GM21786 (cell line): Measurements from ENCODE around the gene CCDC40.

ENCODE experiments used
- ATAC-seq: cut with Tn5 transposase; IDR thresholded peaks from one replicate; pipeline ENCODE4 v1.9.1; 2021; ENCODE audit not compliant: unreplicated experiment

Gene CCDC40

GRCh38 chr17:80112471-80113032 lies 76.1 kb downstream of the CCDC40 start:
- ATAC-seq = no peak

GRCh38 chr17:80113033-80113484 lies 76.6 kb downstream of the CCDC40 start:
- ATAC-seq = no peak

DNA sequence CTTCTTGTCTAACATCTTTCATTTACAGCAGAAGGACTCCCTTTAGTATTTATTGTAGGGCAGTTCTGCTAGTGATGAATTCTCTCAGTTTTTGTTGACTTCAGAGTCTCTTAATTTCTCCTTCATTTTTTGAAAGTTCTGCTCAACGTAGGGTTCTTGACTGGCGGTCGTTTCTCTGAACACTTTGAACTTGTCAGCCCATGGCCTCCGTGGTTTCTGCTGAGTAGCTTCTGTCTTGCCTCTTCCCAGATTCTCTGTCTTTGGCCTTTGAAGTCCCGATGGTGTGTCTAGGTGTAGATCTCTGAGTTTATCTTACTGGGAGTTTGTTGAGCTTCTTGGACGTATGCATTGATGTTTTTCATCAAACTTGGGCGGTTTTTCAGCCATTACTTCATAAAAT lies 78.3 kb downstream of the CCDC40 start:
- ATAC-seq = no peak

- ATAC-seq = no peak
These were observed 78.7 kb downstream of the CCDC40 start for GRCh38 chr17:80115159-80115558.

DNA sequence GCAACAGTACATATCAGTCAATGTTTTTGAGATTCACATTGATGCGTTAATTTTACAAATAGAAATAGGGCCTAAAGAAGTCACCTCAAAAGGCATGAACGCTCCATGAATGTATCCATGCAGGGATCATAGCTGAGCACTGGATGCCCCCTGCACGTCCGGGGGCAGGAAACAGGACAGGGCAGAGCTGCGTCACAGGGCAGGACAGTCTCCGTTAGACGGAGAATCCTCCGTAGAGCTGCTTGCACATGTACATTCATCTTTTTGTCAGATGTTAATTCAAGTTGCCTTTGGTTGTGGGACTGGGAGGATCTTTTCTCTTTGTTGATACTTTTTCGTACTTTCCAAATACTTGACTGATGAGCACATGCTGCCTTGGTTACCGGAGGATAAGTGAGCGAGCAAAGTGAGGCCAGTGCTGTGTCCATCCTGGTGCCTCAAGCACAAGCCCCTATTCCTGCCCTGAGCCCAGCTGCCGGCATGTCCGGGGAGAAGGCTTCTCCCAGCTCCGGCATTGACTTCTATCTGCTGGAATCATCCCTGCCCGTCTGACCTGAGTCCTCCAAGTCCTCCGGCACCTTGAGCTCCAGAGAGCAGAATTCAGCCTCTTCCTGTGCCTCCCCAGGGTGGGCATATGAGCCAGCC lies 80.0 kb downstream of the CCDC40 start:
- no peak for ATAC-seq

DNA sequence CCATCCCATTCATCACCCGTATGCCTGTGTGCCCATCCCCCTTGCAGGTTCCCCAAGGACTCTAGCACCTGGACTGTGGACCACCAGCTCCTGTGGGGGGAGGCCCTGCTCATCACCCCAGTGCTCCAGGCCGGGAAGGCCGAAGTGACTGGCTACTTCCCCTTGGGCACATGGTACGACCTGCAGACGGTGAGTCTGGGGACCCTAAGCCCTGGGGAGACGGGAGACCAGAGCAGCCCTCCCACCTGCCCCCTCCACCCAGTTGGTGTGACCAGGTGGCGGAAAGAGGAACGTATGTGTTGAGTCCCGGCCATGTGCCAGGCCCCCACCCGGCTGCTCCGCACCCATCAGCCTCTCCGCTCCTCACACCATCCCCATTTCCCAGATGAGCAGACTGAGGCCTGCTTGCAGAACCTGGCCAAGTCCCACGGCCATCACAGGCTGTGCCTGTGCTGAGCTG lies 80.5 kb downstream of the CCDC40 start:
- ATAC-seq = no peak

GRCh38 chr17:80117491-80118401 lies 81.3 kb downstream of the CCDC40 start:
- no peak for ATAC-seq

DNA sequence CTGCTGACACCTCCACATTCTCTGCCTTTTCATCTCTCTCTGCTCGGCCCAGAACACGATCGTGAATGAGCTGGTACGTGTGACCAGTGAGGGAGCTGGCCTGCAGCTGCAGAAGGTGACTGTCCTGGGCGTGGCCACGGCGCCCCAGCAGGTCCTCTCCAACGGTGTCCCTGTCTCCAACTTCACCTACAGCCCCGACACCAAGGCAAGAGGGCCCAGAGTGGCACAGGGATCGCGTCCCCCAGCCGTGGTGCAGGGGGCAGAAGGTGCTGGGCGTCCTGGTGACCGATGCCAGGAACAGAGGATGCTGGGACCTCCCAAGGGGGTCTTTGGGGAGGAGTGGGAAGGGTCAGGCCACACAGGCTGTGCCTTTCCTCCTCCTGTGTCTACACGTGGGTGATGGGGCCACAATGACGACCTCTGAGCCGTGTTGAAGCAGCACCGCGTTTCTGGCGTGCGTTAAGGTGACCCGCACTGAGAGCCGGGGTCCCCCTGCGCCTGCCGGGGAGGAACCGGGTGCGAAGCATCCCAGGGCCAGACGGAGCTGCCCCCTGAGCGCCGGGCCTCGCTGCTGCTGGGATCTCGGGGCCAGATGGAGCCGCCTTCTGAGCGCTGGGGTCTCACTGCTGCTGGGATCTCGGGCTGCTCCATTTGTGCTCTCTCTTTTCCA lies 82.3 kb downstream of the CCDC40 start:
- ATAC-seq = no peak

GRCh38 chr17:80119271-80119791 lies 82.9 kb downstream of the CCDC40 start:
- ATAC-seq = no peak

DNA sequence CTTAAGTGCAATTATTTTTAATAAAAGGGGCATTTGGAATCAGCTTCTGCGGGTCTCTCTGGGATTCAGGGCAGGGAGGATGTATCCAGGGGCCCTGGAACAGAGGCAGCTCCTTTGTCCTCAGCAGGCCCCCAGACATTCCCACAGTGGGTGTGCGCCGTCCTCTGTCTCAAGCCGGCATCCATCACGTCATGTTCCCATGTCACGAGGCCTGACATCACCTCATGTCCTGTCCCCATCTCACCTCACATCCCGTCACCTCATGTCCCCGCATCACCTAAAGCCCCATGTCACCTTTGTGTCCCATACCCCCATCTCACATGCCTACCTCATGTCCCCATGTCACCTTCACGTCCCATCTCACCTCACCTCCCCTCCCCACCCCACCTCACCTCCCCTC lies 83.4 kb downstream of the CCDC40 start:
- ATAC-seq = no peak

DNA sequence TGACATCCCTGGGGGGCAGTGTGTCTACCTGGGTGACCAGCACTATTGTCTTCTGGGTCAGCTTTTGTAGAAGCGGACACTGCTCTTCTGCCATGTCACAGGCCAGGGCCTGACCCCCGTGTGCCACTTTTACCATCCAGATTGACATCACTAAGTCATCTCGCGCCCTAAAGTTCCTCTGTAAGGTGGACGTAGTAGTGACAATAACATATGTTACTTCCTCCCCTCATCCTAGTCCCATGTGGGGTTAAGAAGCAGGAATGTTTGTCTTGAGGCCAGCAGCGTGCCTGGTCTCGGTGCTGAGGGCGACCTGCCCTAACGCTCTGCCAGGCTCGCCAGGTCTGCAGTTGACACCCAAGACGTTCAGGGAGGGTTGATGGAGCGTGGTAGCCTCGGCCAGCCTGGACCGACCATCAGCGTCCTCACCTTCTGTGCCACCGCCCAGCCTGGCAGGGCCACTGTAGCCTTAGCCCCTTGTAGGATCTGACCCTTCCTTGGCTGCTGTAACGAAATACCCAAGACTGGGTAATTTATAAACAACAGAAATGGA lies 85.7 kb downstream of the CCDC40 start:
- no peak for ATAC-seq

GRCh38 chr17:80122926-80123505 lies 86.6 kb downstream of the CCDC40 start:
- no peak for ATAC-seq

GRCh38 chr17:80123791-80124190 lies 87.3 kb downstream of the CCDC40 start:
- no peak for ATAC-seq

GRCh38 chr17:80124351-80124981 lies 88.0 kb downstream of the CCDC40 start:
- ATAC-seq = no peak

DNA sequence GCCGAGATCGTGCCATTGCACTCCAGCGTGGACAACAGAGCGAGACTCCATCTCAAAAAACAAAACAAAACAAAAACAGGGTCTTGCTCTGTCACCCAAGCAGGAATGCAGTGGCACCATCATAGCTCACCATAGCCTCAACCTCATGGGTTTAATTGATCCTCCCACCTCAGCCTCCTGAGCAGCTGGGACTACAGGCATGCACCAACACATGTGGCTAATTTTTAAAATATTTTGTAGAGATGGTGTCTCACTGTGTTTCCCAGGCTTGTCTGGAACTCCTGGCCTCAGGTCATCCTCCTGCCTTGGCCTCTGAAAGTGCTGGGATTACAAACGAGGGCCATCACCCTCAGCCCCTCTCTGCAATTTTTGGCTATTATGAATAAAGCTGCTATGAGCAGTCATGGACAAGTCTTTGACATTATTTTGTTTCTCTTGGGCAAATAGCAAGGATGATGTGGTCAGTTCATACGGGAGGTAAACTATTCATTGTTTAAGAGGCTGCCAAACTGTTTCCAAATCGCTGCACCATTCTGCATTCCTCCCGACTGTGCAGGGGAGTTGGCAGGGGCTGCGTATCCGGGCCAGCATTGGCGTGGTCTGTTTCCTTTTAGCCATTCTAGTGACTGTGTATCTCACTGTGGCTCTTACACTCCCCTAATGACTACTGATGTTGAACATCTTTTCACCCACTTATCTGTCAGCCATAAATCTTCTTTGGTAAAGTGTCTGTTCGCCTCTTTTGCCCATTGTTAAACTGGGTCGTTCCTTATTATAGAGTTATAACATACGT lies 89.4 kb downstream of the CCDC40 start:
- ATAC-seq = no peak

- ATAC-seq = no peak
These were observed 89.9 kb downstream of the CCDC40 start for GRCh38 chr17:80126449-80126715.

- ATAC-seq = no peak
These were observed 92.6 kb downstream of the CCDC40 start for GRCh38 chr17:80129006-80129565.

DNA sequence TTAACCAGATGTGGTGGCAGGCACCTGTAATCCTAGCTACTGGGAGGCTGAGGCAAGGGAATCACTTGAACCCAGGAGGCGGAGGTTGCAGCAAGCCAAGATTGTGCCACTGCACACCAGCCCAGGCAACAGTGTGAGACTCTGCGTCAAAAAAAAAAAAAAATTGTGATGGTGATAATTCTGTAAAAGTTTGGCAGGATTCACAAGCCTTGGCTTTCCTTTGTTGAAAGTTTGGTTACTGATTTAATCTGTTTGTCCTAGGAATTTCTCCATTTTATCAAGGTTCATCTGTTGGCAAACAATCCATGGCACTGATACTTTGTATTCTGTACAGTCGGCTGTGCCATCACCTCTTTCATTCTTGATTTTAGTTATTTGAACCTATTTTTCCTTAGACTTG lies 94.5 kb downstream of the CCDC40 start:
- no peak for ATAC-seq
